ENCODE results near the gene LDHAL6B.

Gene LDHAL6B

DNA sequence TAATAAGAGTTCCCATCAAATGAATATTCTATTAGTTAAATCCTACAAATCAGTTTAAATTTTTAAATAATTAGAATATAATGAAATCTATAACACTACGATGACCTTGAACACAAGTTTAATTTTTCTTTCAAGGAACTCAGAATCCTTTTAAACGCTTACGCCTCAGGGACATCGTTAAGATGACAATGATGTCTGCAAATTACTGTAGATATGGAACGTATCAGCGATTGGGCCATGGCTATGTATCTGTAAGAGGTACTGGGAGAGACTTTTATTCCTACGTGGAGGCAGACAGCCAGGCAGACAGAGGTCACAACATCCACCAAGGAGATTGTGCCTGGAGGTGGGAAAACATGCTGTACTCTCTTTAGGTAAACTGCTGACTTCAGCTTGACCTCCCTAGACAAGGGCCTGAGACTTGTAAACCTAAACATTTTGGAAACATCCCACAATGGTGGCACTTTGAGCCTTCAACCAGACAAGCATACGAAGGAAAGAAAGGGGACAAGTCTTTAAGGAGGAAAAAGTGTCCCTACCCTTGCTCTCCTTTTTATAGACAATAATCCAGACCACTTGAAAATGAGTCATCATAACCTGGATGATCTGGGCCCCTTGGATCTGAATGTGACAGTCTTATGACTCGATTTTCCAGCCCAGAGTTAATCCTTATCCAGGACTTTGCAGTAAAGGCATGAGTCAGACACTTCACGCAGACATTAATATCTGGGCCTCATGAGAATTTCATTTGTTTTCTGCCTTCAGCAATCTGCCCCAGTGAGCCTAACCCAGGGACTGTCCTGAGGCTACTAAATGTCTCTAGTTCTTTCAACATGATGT, 6.8 kb upstream of the LDHAL6B start:
- H3K9me3 ChIP-seq (ENCODE audit: control extremely low read depth in 1 of 5, control insufficient read depth in 4 of 5, insufficient read depth in 2 of 5, low read depth in 1 of 5, low read length in 4 of 5) = no peaks in the 10 kb centered on the region
- POLR2A ChIA-PET = no interaction called here
- H3K4me3 ChIP-seq (ENCODE audit: control insufficient read depth in 1 of 7, extremely low read depth in 1 of 7, insufficient read depth in 4 of 7, low read depth in 2 of 7, low read length in 6 of 7) = no peak overlapping the region
- H3K4me1 ChIP-seq (ENCODE audit: control extremely low read depth in 1 of 4, control insufficient read depth in 4 of 4, insufficient read depth in 4 of 4, low read length in 3 of 4) = no peaks in the 10 kb centered on the region
- WGBS (ENCODE audit: insufficient coverage) = 97% methylated on average over 8 of the region's 10 CpGs
- peaks cover 0 to 12% (median under 1%) of the 10 kb centered on the region in 4 experiments for H3K36me3 ChIP-seq (ENCODE audit: control insufficient read depth in 4 of 4, insufficient read depth in 4 of 4, low read length in 3 of 4)
- no peak for DNase-seq
- H3K27me3 ChIP-seq (replicated peaks in 2 of 5; ENCODE audit: control insufficient read depth in 4 of 5, insufficient read depth in 5 of 5, low read length in 4 of 5) = no peaks in the 10 kb centered on the region
- CTCF ChIA-PET = no interaction called here
- H3K27ac ChIP-seq (ENCODE audit: insufficient read depth in 1 of 2, low read depth in 1 of 2, low read length in 2 of 2, poor library complexity in 1 of 2, severe bottlenecking in 2 of 2) = no peak overlapping the region

DNA sequence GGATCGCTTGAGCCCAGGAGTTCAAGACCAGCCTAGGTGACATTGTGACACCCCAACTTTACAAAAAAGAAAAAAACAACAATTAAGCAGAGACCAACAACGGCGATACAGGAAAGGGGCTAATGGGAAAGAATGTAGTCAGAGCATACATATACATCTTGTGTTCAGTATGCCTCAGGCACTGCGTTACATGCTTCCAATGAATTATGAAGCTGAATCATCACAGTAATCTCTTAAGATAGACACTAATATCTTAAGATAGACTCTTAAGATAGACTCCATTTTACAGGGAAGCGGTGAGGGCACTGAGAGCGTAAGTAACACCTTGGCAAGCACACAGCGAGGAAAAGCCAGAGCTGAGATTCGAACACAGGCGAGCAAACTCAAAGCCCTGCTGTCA, 6.1 kb upstream of the LDHAL6B start:
- Histone ChIP-seq H3K9me3 (ENCODE audit: control extremely low read depth in 1 of 5, control insufficient read depth in 4 of 5, insufficient read depth in 2 of 5, low read depth in 1 of 5, low read length in 4 of 5) (no peaks in the 10 kb centered on the region), H3K4me1 (ENCODE audit: control extremely low read depth in 1 of 4, control insufficient read depth in 4 of 4, insufficient read depth in 4 of 4, low read length in 3 of 4) (no peaks in the 10 kb centered on the region), H3K27me3 (replicated peaks in 2 of 5; ENCODE audit: control insufficient read depth in 4 of 5, insufficient read depth in 5 of 5, low read length in 4 of 5) (no peaks in the 10 kb centered on the region), H3K4me3 (ENCODE audit: control insufficient read depth in 1 of 7, extremely low read depth in 1 of 7, insufficient read depth in 4 of 7, low read depth in 2 of 7, low read length in 6 of 7) (no peak overlapping the region), H3K36me3 (ENCODE audit: control insufficient read depth in 4 of 4, insufficient read depth in 4 of 4, low read length in 3 of 4) (peaks cover 0 to 17% (median 0%) of the 10 kb centered on the region in 4 experiments), H3K27ac (ENCODE audit: insufficient read depth in 1 of 2, low read depth in 1 of 2, low read length in 2 of 2, poor library complexity in 1 of 2, severe bottlenecking in 2 of 2) (no peak overlapping the region)
- no peak for DNase-seq
- ChIA-PET CTCF (no interaction called here), POLR2A (no interaction called here)
- 100% methylated on average over 1 of the region's 9 CpGs for WGBS (ENCODE audit: insufficient coverage)

DNA sequence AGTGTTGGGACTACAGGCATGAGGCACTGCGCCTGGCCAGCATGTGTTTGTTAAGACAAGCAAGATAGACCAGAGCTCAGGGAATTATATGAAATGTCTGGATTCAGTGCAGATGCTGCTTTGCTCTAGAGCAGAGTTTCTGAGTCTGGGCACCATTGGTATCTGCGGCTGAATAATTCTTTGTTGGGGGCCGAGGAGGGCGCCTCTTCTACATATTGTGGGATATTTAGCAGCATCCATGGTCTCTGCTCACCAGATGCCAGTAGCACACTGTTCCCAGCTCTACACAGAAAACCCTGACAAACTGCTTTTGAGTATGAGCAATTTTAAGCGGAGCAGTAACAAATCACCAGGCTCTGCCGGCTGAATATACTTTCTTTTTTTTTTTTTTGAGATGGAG, 3.6 kb upstream of the LDHAL6B start:
- Histone ChIP-seq H3K4me3 (ENCODE audit: control insufficient read depth in 1 of 7, extremely low read depth in 1 of 7, insufficient read depth in 4 of 7, low read depth in 2 of 7, low read length in 6 of 7) (no peak overlapping the region), H3K27ac (ENCODE audit: insufficient read depth in 1 of 2, low read depth in 1 of 2, low read length in 2 of 2, poor library complexity in 1 of 2, severe bottlenecking in 2 of 2) (no peak overlapping the region), H3K4me1 (ENCODE audit: control extremely low read depth in 1 of 4, control insufficient read depth in 4 of 4, insufficient read depth in 4 of 4, low read length in 3 of 4) (no peaks in the 10 kb centered on the region), H3K27me3 (replicated peaks in 2 of 5; ENCODE audit: control insufficient read depth in 4 of 5, insufficient read depth in 5 of 5, low read length in 4 of 5) (no peaks in the 10 kb centered on the region), H3K36me3 (ENCODE audit: control insufficient read depth in 4 of 4, insufficient read depth in 4 of 4, low read length in 3 of 4) (peaks cover 0 to 26% (median 0%) of the 10 kb centered on the region in 4 experiments), H3K9me3 (ENCODE audit: control extremely low read depth in 1 of 5, control insufficient read depth in 4 of 5, insufficient read depth in 2 of 5, low read depth in 1 of 5, low read length in 4 of 5) (no peaks in the 10 kb centered on the region)
- CTCF ChIA-PET = interaction anchor here (0.5 to 1.3 kb wide), 2 partner anchors 30 to 982 kb away, joined by 3 read pairs; no protein-coding TSS in a partner anchor
- POLR2A ChIA-PET = no interaction called here
- DNase-seq = no peak
- 92% methylated on average over 4 of the region's 6 CpGs for WGBS (ENCODE audit: insufficient coverage)

DNA sequence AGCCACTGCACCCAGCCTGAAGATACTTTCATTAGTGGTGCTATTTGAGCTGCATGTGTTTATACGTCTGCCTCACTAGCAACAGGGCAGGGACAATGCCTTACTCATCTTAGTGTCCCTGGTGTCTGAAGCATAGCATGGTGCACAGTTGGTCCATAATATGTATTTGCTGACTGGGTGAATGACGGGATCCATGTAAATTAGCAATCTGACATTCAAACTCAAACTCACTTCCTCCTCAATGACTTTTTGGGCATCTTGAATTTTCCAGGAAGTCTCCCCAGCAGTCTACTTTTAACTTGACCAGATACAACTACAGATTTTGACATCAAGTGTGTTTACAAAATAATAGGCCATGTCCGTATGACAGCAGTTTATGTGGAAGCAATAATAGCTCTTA, 3.0 kb upstream of the LDHAL6B start:
- Histone ChIP-seq H3K4me3 (ENCODE audit: control insufficient read depth in 1 of 7, extremely low read depth in 1 of 7, insufficient read depth in 4 of 7, low read depth in 2 of 7, low read length in 6 of 7) (no peak overlapping the region), H3K27ac (ENCODE audit: insufficient read depth in 1 of 2, low read depth in 1 of 2, low read length in 2 of 2, poor library complexity in 1 of 2, severe bottlenecking in 2 of 2) (no peak overlapping the region), H3K36me3 (ENCODE audit: control insufficient read depth in 4 of 4, insufficient read depth in 4 of 4, low read length in 3 of 4) (peaks cover 0 to 26% (median 0%) of the 10 kb centered on the region in 4 experiments), H3K27me3 (replicated peaks in 2 of 5; ENCODE audit: control insufficient read depth in 4 of 5, insufficient read depth in 5 of 5, low read length in 4 of 5) (no peaks in the 10 kb centered on the region), H3K4me1 (ENCODE audit: control extremely low read depth in 1 of 4, control insufficient read depth in 4 of 4, insufficient read depth in 4 of 4, low read length in 3 of 4) (no peaks in the 10 kb centered on the region), H3K9me3 (ENCODE audit: control extremely low read depth in 1 of 5, control insufficient read depth in 4 of 5, insufficient read depth in 2 of 5, low read depth in 1 of 5, low read length in 4 of 5) (no peaks in the 10 kb centered on the region)
- POLR2A ChIA-PET = no interaction called here
- no peak for DNase-seq
- CTCF ChIA-PET = interaction anchor here (0.9 kb wide), 1 partner anchor 290 kb away, joined by 3 read pairs; no protein-coding TSS in a partner anchor
- 100% methylated on average over 1 of the region's 3 CpGs for WGBS (ENCODE audit: insufficient coverage)

DNA sequence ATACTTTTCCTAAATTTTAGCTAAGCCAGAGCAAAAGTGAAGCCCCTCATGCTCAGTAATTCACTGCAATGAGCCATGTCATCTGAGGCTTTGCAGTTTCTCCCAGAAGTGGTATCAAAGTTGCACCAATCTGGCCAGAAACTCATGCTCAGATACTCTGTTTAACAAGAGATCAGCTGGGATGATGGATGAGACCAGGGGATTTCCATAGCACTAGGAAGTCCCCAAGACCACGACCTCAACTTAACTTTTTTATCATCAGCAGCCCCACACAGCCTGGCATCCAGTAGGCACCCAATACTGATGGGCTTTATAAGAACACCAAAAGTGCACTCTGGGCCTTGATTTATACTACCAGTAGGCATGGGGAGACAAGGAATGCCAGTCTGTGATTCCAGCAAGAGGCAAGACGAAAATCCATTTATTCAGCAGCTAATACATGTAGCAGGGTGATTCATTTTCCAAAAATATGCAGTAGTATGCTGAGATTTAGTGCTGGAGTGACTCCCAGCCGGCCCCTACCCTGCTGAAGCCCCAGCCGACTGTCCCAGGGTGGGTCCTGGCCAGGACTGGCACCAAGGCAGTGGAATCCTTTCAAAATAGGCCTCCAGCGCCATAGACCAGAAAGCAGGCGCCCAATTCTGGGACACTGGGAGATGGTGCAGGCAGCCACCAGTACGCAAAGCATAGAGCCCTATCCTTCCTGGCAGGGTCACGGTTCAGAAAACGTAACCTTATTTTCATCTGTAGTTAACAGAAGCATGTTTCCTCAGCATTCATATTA, 612 bp upstream of the LDHAL6B start:
- peaks cover 0 to 24% (median 0%) of the 10 kb centered on the region in 4 experiments for H3K36me3 ChIP-seq (ENCODE audit: control insufficient read depth in 4 of 4, insufficient read depth in 4 of 4, low read length in 3 of 4)
- H3K27ac ChIP-seq (ENCODE audit: insufficient read depth in 1 of 2, low read depth in 1 of 2, low read length in 2 of 2, poor library complexity in 1 of 2, severe bottlenecking in 2 of 2) = no peak overlapping the region
- DNase-seq = peak in 1 of 3 donors; percentile 6
- no peaks in the 10 kb centered on the region for H3K9me3 ChIP-seq (ENCODE audit: control extremely low read depth in 1 of 5, control insufficient read depth in 4 of 5, insufficient read depth in 2 of 5, low read depth in 1 of 5, low read length in 4 of 5)
- H3K27me3 ChIP-seq (replicated peaks in 2 of 5; ENCODE audit: control insufficient read depth in 4 of 5, insufficient read depth in 5 of 5, low read length in 4 of 5) = no peaks in the 10 kb centered on the region
- no peak overlapping the region for H3K4me3 ChIP-seq (ENCODE audit: control insufficient read depth in 1 of 7, extremely low read depth in 1 of 7, insufficient read depth in 4 of 7, low read depth in 2 of 7, low read length in 6 of 7)
- H3K4me1 ChIP-seq (ENCODE audit: control extremely low read depth in 1 of 4, control insufficient read depth in 4 of 4, insufficient read depth in 4 of 4, low read length in 3 of 4) = no peaks in the 10 kb centered on the region
- WGBS (ENCODE audit: insufficient coverage) = 94% methylated on average over 7 of the region's 9 CpGs
- CTCF ChIA-PET = interaction anchor here (1.7 kb wide), 1 partner anchor 12 kb away, joined by 6 read pairs; no protein-coding TSS in a partner anchor
- POLR2A ChIA-PET = no interaction called here

DNA sequence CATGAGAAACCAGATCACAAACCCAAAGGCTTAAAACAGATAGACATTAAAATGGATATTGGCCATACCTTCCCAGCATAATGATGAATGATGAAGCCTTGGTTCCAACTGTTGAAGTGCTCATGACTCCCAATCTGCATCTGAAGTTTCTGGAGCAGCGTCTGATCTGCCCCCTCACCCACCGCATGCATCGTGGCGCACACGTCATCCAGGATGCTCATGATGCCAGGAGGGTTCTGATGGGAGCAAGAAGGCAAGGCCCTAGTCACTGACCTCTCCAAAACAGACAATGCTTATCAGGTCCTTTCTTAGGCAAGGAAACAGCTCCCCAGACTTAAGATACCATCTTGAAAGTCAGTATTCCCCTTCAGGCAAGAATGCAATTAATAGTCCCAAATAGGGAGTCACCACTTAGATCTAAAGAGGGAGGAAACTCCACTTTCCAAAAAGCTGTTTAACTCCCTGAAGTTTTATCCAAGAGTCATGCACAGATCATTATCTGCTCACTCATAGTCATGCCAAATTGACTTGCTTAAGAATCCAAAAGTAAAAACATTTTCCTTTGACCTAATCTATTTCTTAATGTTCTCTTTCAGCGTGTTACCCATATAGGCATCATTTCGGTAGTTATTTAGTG, 2.1 kb downstream of the LDHAL6B start:
- Histone ChIP-seq H3K4me3 (ENCODE audit: control insufficient read depth in 1 of 7, extremely low read depth in 1 of 7, insufficient read depth in 4 of 7, low read depth in 2 of 7, low read length in 6 of 7) (no peak overlapping the region), H3K27me3 (replicated peaks in 2 of 5; ENCODE audit: control insufficient read depth in 4 of 5, insufficient read depth in 5 of 5, low read length in 4 of 5) (no peaks in the 10 kb centered on the region), H3K27ac (ENCODE audit: insufficient read depth in 1 of 2, low read depth in 1 of 2, low read length in 2 of 2, poor library complexity in 1 of 2, severe bottlenecking in 2 of 2) (no peak overlapping the region), H3K9me3 (ENCODE audit: control extremely low read depth in 1 of 5, control insufficient read depth in 4 of 5, insufficient read depth in 2 of 5, low read depth in 1 of 5, low read length in 4 of 5) (no peaks in the 10 kb centered on the region), H3K36me3 (ENCODE audit: control insufficient read depth in 4 of 4, insufficient read depth in 4 of 4, low read length in 3 of 4) (peaks cover 0 to 19% (median 0%) of the 10 kb centered on the region in 4 experiments), H3K4me1 (ENCODE audit: control extremely low read depth in 1 of 4, control insufficient read depth in 4 of 4, insufficient read depth in 4 of 4, low read length in 3 of 4) (no peaks in the 10 kb centered on the region)
- no peak for DNase-seq
- POLR2A ChIA-PET = no interaction called here
- WGBS (ENCODE audit: insufficient coverage) = 97% methylated on average over 6 of the region's 7 CpGs
- CTCF ChIA-PET = interaction anchor here (1.5 kb wide), 1 partner anchor 39 kb away, joined by 5 read pairs; no protein-coding TSS in a partner anchor
